Vagina (tissue), 2 donors: ENCODE results near the gene VSIR. TPM values are rescaled to one million over a fixed set of nuclear protein-coding genes. Genes with fewer than 3 reads are reported as not detected.

Experiments
- DNase-seq, 2 donors: peaks; one replicate each; pipeline ENCODE4 v3.0.0-alpha.2; 2017; ENCODE audit errors: extremely low spot score in 2 of 2
- H3K27ac ChIP-seq: fragments of 200-600 bp; sonication (generic); one replicate; pipeline ENCODE4 v1.5.1; 2019
- H3K27me3 ChIP-seq: fragments of 200-600 bp; sonication (generic); one replicate; pipeline ENCODE4 v1.5.1; 2019
- H3K36me3 ChIP-seq, 2 donors: fragments of 200-600 bp; sonication (generic); one replicate each; pipeline ENCODE4 v1.5.1; 2017 to 2019
- H3K4me1 ChIP-seq: fragments of 200-600 bp; sonication (generic); one replicate; pipeline ENCODE4 v1.5.1; 2019
- H3K4me3 ChIP-seq, 2 donors: fragments of 200-600 bp; sonication (generic); 1 replicate in 1 of 2; 2 replicates in 1 of 2; pipeline ENCODE4 v1.5.1; 2016 to 2019
- H3K9me3 ChIP-seq: fragments of 200-600 bp; sonication (generic); one replicate; pipeline ENCODE4 v1.5.1; 2019
- CTCF ChIP-seq, 3 experiments: fragments of 450-650 bp in 2 of 3; fragments of 200-600 bp in 1 of 3; sonication (generic) in 1 of 3; IDR thresholded peaks; one replicate each; pipeline ENCODE4 v1.5.1; 2017 to 2019; ENCODE audit warnings: antibody characterized with exemption in 3 of 3, mild to moderate bottlenecking in 2 of 3, moderate library complexity in 2 of 3
- POLR2A ChIP-seq, 2 donors: fragments of 450-650 bp; IDR thresholded peaks; one replicate each; pipeline ENCODE4 v1.6.1; 2017; ENCODE audit warnings: antibody characterized with exemption in 2 of 2, mild to moderate bottlenecking in 2 of 2, moderate library complexity in 2 of 2
- POLR2AphosphoS5 ChIP-seq, 2 donors: sonication (generic); formaldehyde crosslinking; IDR thresholded peaks; one replicate each; pipeline ENCODE4 v1.9.0; 2017; ENCODE audit warnings: antibody characterized with exemption in 2 of 2, mild to moderate bottlenecking in 2 of 2, low read depth in 1 of 2; ENCODE audit not compliant: insufficient read depth in 1 of 2
- intact Hi-C: fragments of 100-400 bp; cut with DNase I; formaldehyde crosslinking; loops from one replicate; pipeline ENCODE4 v1.15.1; 2023
- total RNA-seq: library from RNA; depleted of rRNA; stranded (reverse); fragments of >200 nt; gene quantifications from one replicate; pipeline ENCODE4 v1.2.3, GENCODE V29; 2016

Gene VSIR
- total RNA-seq, 1 donor from 2014 or later, result 96.5 TPM

- TF ChIP-seq POLR2A (IDR thresholded peaks at IDR 0.05) (no peak), CTCF (IDR thresholded peaks at IDR 0.05) (no peak), POLR2AphosphoS5 (IDR thresholded peaks at IDR 0.05; ENCODE audit: insufficient read depth in 1 of 2, low read depth in 1 of 2) (no peak)
- H3K27ac ChIP-seq, result no peak overlapping the region
- peaks cover 5 to 64% of the 10 kb centered on the region in 2 donors for H3K36me3 ChIP-seq
- no peak for DNase-seq
- no peak overlapping the region for H3K4me3 ChIP-seq
- intact Hi-C loops, result loop anchor here (10.0 kb wide), 1 partner anchor 78 kb away; no protein-coding TSS in a partner anchor
- H3K4me1 ChIP-seq, result peaks cover 13% of the 10 kb centered on the region
- H3K9me3 ChIP-seq, result no peaks in the 10 kb centered on the region
- H3K27me3 ChIP-seq, result no peaks in the 10 kb centered on the region
These were observed 43.1 kb upstream of the VSIR start for GRCh38 chr10:71816421-71816851.

- intact Hi-C loops, result loop anchor here (10.0 kb wide), 1 partner anchor 79 kb away; no protein-coding TSS in a partner anchor
- Histone ChIP-seq H3K27ac (no peak overlapping the region), H3K4me3 (no peak overlapping the region), H3K4me1 (peaks cover 14% of the 10 kb centered on the region), H3K9me3 (no peaks in the 10 kb centered on the region), H3K36me3 (peaks cover 5 to 56% of the 10 kb centered on the region in 2 donors), H3K27me3 (no peaks in the 10 kb centered on the region)
- TF ChIP-seq POLR2A (IDR thresholded peaks at IDR 0.05), result no peak
- TF ChIP-seq POLR2AphosphoS5 (IDR thresholded peaks at IDR 0.05; ENCODE audit: insufficient read depth in 1 of 2, low read depth in 1 of 2), result no peak
- no peak for TF ChIP-seq CTCF (IDR thresholded peaks at IDR 0.05)
- DNase-seq, result no peak
These were observed 42.3 kb upstream of the VSIR start for GRCh38 chr10:71815515-71816130.

- Histone ChIP-seq H3K4me1 (peaks cover 14% of the 10 kb centered on the region), H3K27me3 (no peaks in the 10 kb centered on the region), H3K4me3 (no peak overlapping the region), H3K27ac (no peak overlapping the region), H3K36me3 (peaks cover under 1 to 50% of the 10 kb centered on the region in 2 donors), H3K9me3 (no peaks in the 10 kb centered on the region)
- no peak for DNase-seq
- intact Hi-C loops, result loop anchor here (10.0 kb wide), 1 partner anchor 80 kb away; no protein-coding TSS in a partner anchor
- TF ChIP-seq POLR2AphosphoS5 (IDR thresholded peaks at IDR 0.05; ENCODE audit: insufficient read depth in 1 of 2, low read depth in 1 of 2) (no peak), CTCF (IDR thresholded peaks at IDR 0.05) (no peak), POLR2A (IDR thresholded peaks at IDR 0.05) (no peak)
These were observed 41.6 kb upstream of the VSIR start for GRCh38 chr10:71814922-71815411.

GRCh38 chr10:71812913-71813590 lies 39.7 kb upstream of the VSIR start:
- Histone ChIP-seq H3K4me1 (peaks cover 14% of the 10 kb centered on the region), H3K27me3 (no peaks in the 10 kb centered on the region), H3K4me3 (no peak overlapping the region), H3K36me3 (peaks cover 0 to 32% of the 10 kb centered on the region in 2 donors), H3K9me3 (no peaks in the 10 kb centered on the region), H3K27ac (no peak overlapping the region)
- no peak for TF ChIP-seq CTCF (IDR thresholded peaks at IDR 0.05)
- TF ChIP-seq POLR2A (IDR thresholded peaks at IDR 0.05), result no peak
- TF ChIP-seq POLR2AphosphoS5 (IDR thresholded peaks at IDR 0.05; ENCODE audit: insufficient read depth in 1 of 2, low read depth in 1 of 2), result no peak
- DNase-seq, result no peak
- intact Hi-C loops, result loop anchor here (10.0 kb wide), 1 partner anchor 82 kb away; no protein-coding TSS in a partner anchor
